ENCODE data around the gene DEFB129.
"Not testable (repeated sequence)": the region's sequence is repeated elsewhere in the genome, so short reads cannot be mapped to it uniquely, and the experiment has no call there.

DEFB129 gene

GRCh38 chr20:226958-227357 is at the start of gene DEFB129:
TSS of gene DEFB129 (plus strand) at chr20:227258. CDS start at chr20:227289, 31 bp downstream.
- peaks cover 33% of the 10 kb centered on the region for H3K4me1 Mint-ChIP-seq
- no peaks in the 10 kb centered on the region for H3K9me3 Mint-ChIP-seq
- H3K36me3 Mint-ChIP-seq: no peaks in the 10 kb centered on the region
- H3K27me3 Mint-ChIP-seq: no peaks in the 10 kb centered on the region
- H3K4me3 Mint-ChIP-seq: no peak within 1 kb of the TSS
- peak within 1 kb of the TSS; percentile 94 for H3K27ac Mint-ChIP-seq

GRCh38 chr20:184288-184687 is 42.8 kb upstream of the DEFB129 start:
- Mint-ChIP-seq H3K4me3 (no peak overlapping the region), H3K36me3 (peaks cover 5% of the 10 kb centered on the region), H3K9me3 (peaks cover 18% of the 10 kb centered on the region), H3K27me3 (peaks cover 53% of the 10 kb centered on the region), H3K27ac (no peak overlapping the region), H3K4me1 (no peaks in the 10 kb centered on the region)

GRCh38 chr20:187733-188132 is 39.3 kb upstream of the DEFB129 start:
- H3K36me3 Mint-ChIP-seq: peaks cover 9% of the 10 kb centered on the region
- no peak overlapping the region for H3K4me3 Mint-ChIP-seq
- no peaks in the 10 kb centered on the region for H3K4me1 Mint-ChIP-seq
- H3K27ac Mint-ChIP-seq: no peak overlapping the region
- H3K27me3 Mint-ChIP-seq: peaks cover 43% of the 10 kb centered on the region
- peaks cover 22% of the 10 kb centered on the region for H3K9me3 Mint-ChIP-seq

- Mint-ChIP-seq H3K27ac (no peak within 1 kb of the TSS), H3K4me3 (no peak within 1 kb of the TSS), H3K4me1 (no peaks in the 10 kb centered on the region), H3K36me3 (peaks cover 4% of the 10 kb centered on the region), H3K9me3 (peaks cover 9% of the 10 kb centered on the region), H3K27me3 (peaks cover 28% of the 10 kb centered on the region)
Measured at GRCh38 chr20:189611-190010, 37.4 kb upstream of the DEFB129 start, which contains the start of gene DEFB128. TSS of gene DEFB128 (minus strand) at chr20:189711. CDS start at chr20:189623, 88 bp downstream.

GRCh38 chr20:198225-198624 is 28.8 kb upstream of the DEFB129 start:
- Mint-ChIP-seq H3K9me3 (no peaks in the 10 kb centered on the region), H3K4me1 (no peaks in the 10 kb centered on the region), H3K36me3 (peaks cover 2% of the 10 kb centered on the region), H3K27ac (no peak overlapping the region), H3K4me3 (no peak overlapping the region), H3K27me3 (no peaks in the 10 kb centered on the region)

- Mint-ChIP-seq H3K4me1 (no peaks in the 10 kb centered on the region), H3K36me3 (peaks cover 2% of the 10 kb centered on the region), H3K9me3 (no peaks in the 10 kb centered on the region), H3K4me3 (no peak overlapping the region), H3K27ac (no peak overlapping the region), H3K27me3 (peaks cover 5% of the 10 kb centered on the region)
Measured at GRCh38 chr20:199996-200395, 27.1 kb upstream of the DEFB129 start.

- not testable (repeated sequence) for H3K9me3 Mint-ChIP-seq, H3K27ac Mint-ChIP-seq, H3K27me3 Mint-ChIP-seq, H3K4me3 Mint-ChIP-seq, H3K36me3 Mint-ChIP-seq, H3K4me1 Mint-ChIP-seq
Measured at GRCh38 chr20:203630-204029, 23.4 kb upstream of the DEFB129 start.

- no peak overlapping the region for H3K4me3 Mint-ChIP-seq
- no peaks in the 10 kb centered on the region for H3K36me3 Mint-ChIP-seq
- peaks cover 1% of the 10 kb centered on the region for H3K27me3 Mint-ChIP-seq
- no peaks in the 10 kb centered on the region for H3K9me3 Mint-ChIP-seq
- H3K27ac Mint-ChIP-seq: no peak overlapping the region
- H3K4me1 Mint-ChIP-seq: no peaks in the 10 kb centered on the region
Measured at GRCh38 chr20:208942-209566, 18.0 kb upstream of the DEFB129 start.

- Mint-ChIP-seq H3K27ac (no peak overlapping the region), H3K4me1 (no peaks in the 10 kb centered on the region), H3K36me3 (no peaks in the 10 kb centered on the region), H3K4me3 (no peak overlapping the region), H3K9me3 (no peaks in the 10 kb centered on the region), H3K27me3 (no peaks in the 10 kb centered on the region)
Measured at GRCh38 chr20:210809-211502, 16.1 kb upstream of the DEFB129 start.

- no peaks in the 10 kb centered on the region for H3K36me3 Mint-ChIP-seq
- no peak overlapping the region for H3K4me3 Mint-ChIP-seq
- H3K9me3 Mint-ChIP-seq: no peaks in the 10 kb centered on the region
- H3K27me3 Mint-ChIP-seq: peaks cover 4% of the 10 kb centered on the region
- no peak overlapping the region for H3K27ac Mint-ChIP-seq
- no peaks in the 10 kb centered on the region for H3K4me1 Mint-ChIP-seq
Measured at GRCh38 chr20:214383-214782, 12.7 kb upstream of the DEFB129 start.

GRCh38 chr20:215796-216195 is 11.3 kb upstream of the DEFB129 start:
- Mint-ChIP-seq H3K9me3 (no peaks in the 10 kb centered on the region), H3K27ac (no peak overlapping the region), H3K4me1 (no peaks in the 10 kb centered on the region), H3K4me3 (no peak overlapping the region), H3K27me3 (peaks cover 11% of the 10 kb centered on the region), H3K36me3 (peaks cover under 1% of the 10 kb centered on the region)

- Mint-ChIP-seq H3K9me3 (no peaks in the 10 kb centered on the region), H3K36me3 (peaks cover 1% of the 10 kb centered on the region), H3K27ac (no peak overlapping the region), H3K27me3 (peaks cover 14% of the 10 kb centered on the region), H3K4me1 (no peaks in the 10 kb centered on the region), H3K4me3 (no peak overlapping the region)
Measured at GRCh38 chr20:217266-217665, 9.8 kb upstream of the DEFB129 start.

- Mint-ChIP-seq H3K27ac (no peak overlapping the region), H3K36me3 (peaks cover 1% of the 10 kb centered on the region), H3K9me3 (no peaks in the 10 kb centered on the region), H3K27me3 (peaks cover 14% of the 10 kb centered on the region), H3K4me3 (no peak overlapping the region), H3K4me1 (no peaks in the 10 kb centered on the region)
Measured at GRCh38 chr20:219290-220115, 7.6 kb upstream of the DEFB129 start.

GRCh38 chr20:221258-221830 is 5.7 kb upstream of the DEFB129 start:
- Mint-ChIP-seq H3K4me3 (no peak overlapping the region), H3K27ac (no peak overlapping the region), H3K27me3 (peaks cover 14% of the 10 kb centered on the region), H3K9me3 (no peaks in the 10 kb centered on the region), H3K36me3 (peaks cover 1% of the 10 kb centered on the region), H3K4me1 (peaks cover 10% of the 10 kb centered on the region)

GRCh38 chr20:225879-226278 is 1.2 kb upstream of the DEFB129 start:
- not testable (repeated sequence) for H3K36me3 Mint-ChIP-seq, H3K4me3 Mint-ChIP-seq, H3K9me3 Mint-ChIP-seq, H3K27me3 Mint-ChIP-seq
- H3K27ac Mint-ChIP-seq: peak overlapping the region; percentile 71
- peaks cover 33% of the 10 kb centered on the region for H3K4me1 Mint-ChIP-seq

Measured in activated naive CD4-positive, alpha-beta T cell treated with anti-CD3 and anti-CD28 coated beads, Interleukin-2, amount 50 U/mL, for 24 hours (primary cell).